Right atrium auricular region (tissue), 2 donors: ENCODE results near the gene RNF5. TPM values are rescaled to one million over a fixed set of nuclear protein-coding genes. Genes with fewer than 3 reads are reported as not detected.
"Not testable (repeated sequence)": the region's sequence is repeated elsewhere in the genome, so short reads cannot be mapped to it uniquely, and the experiment has no call there.

Source experiments
- DNase-seq: peaks from one replicate; pipeline ENCODE4 v3.0.0-alpha.2; 2019; ENCODE audit warnings: low spot score
- H3K27ac ChIP-seq, 2 donors: fragments of 200-600 bp; sonication (generic); 1 replicate in 1 of 2; 2 replicates in 1 of 2; pipeline ENCODE4 v1.5.1; 2016 to 2019
- H3K27me3 ChIP-seq, 2 donors: fragments of 200-600 bp; sonication (generic); one replicate each; pipeline versions ENCODE4 v1.5.1 to v1.6.0; 2017 to 2019
- H3K36me3 ChIP-seq: fragments of 200-600 bp; sonication (generic); one replicate; pipeline ENCODE4 v1.5.1; 2016
- H3K4me1 ChIP-seq, 2 donors: fragments of 200-600 bp; sonication (generic); one replicate each; pipeline versions ENCODE4 v1.5.1 to v1.6.0; 2017 to 2019
- H3K4me3 ChIP-seq, 2 donors: fragments of 200-600 bp; sonication (generic); 1 replicate in 1 of 2; 2 replicates in 1 of 2; pipeline ENCODE4 v1.5.1; 2017 to 2019; ENCODE audit warnings: mild to moderate bottlenecking in 1 of 2, moderate library complexity in 1 of 2
- H3K9me3 ChIP-seq, 2 donors: fragments of 200-600 bp; sonication (generic); one replicate each; pipeline ENCODE4 v1.5.1; 2019
- total RNA-seq, 2 donors: library from RNA; depleted of rRNA; stranded (reverse); fragments of >200 nt; gene quantifications; one replicate each; pipeline ENCODE4 v1.1.0, GENCODE V29; 2016
- TF ChIP-seq, protein P1 (sequence below), 2 donors: fragments of 200-600 bp; sonication (generic); IDR thresholded peaks; one replicate each; pipeline ENCODE4 v1.5.1; 2019; ENCODE audit warnings: antibody characterized with exemption in 2 of 2

RNF5 gene
- total RNA-seq, 2 donors from 2014 or later: 104 to 106 TPM

DNA sequence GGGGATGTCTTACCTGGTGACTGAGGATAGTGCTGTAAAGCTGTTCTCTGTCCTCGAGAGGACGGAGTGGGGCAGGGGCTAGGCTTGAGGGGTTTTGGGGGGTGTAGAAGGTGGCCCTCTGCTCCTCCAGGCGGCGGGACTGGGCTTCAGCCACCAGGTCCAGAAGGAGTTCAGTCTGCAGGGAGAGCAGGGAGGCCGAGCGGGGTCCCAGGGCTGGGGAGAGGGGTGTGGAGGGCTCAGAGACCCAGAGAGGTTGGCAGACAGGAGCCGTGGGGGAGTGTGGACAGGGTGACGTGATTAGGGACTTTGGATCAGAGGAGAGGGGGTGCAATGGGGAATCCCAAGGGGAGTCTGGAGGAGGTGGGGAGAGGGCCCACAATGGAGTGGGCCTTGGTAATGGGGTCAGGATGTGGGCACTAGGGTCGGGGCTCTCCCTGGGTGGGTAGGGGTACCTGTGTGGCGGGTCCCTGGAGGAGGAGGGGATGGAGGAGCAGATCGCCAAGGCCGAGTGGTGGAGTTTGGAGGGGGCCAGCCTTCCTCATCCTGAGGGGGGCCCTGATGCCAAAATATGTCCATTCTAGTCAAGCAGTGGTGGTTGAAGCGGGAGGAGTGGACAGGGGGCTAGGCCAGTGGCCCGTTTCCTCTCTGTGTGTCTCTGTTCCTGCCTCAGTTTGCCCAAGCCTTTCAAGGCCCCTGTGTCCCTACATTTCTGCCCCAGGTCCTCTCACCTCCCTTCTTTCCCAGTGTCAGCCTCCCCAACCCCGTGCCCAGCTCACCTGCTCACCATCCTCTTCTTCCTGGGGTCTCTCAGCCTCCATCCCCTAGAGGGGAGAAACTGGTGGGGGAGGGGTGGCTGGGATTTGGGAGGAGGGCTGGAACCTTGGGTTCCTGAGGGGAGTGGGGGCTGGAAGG, 13.7 kb downstream of the RNF5 start:
- no peaks in the 10 kb centered on the region for H3K27me3 ChIP-seq
- no peaks in the 10 kb centered on the region for H3K9me3 ChIP-seq
- peaks cover 4 to 77% of the 10 kb centered on the region in 2 donors for H3K4me1 ChIP-seq
- H3K36me3 ChIP-seq: peaks cover 10% of the 10 kb centered on the region
- TF ChIP-seq, protein P1, sequence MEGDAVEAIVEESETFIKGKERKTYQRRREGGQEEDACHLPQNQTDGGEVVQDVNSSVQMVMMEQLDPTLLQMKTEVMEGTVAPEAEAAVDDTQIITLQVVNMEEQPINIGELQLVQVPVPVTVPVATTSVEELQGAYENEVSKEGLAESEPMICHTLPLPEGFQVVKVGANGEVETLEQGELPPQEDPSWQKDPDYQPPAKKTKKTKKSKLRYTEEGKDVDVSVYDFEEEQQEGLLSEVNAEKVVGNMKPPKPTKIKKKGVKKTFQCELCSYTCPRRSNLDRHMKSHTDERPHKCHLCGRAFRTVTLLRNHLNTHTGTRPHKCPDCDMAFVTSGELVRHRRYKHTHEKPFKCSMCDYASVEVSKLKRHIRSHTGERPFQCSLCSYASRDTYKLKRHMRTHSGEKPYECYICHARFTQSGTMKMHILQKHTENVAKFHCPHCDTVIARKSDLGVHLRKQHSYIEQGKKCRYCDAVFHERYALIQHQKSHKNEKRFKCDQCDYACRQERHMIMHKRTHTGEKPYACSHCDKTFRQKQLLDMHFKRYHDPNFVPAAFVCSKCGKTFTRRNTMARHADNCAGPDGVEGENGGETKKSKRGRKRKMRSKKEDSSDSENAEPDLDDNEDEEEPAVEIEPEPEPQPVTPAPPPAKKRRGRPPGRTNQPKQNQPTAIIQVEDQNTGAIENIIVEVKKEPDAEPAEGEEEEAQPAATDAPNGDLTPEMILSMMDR (IDR thresholded peaks at IDR 0.05): no peak
- peak overlapping the region; percentile 92 to 99 for H3K27ac ChIP-seq
- DNase-seq: no peak
- H3K4me3 ChIP-seq: peak overlapping the region; percentile 12 to 40

DNA sequence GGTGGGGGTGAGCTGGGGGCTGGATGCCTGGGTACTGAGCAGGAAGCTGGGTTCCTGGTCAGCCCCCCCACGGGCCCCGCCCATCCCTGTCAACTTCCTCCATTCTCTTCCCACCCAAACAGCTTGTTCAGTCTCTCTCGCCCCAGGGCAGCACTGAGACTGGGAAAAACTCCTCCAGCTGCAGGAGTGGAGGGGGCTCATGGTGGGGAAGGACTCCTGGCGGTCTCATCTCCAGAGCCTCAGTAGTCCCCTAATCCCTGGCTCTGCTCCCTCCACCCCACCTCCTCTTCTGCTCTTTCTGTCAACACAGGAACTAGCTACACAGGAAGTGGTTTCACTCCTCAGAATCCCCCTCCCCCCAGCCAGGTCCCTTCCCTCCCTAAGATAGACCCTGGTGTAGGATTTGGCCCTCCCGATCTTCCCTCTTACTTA, 14.4 kb downstream of the RNF5 start, which contains the start of gene GPSM3:
Gene GPSM3 (minus strand): TSS at position 36 of the 432 bp plus-strand sequence. CDS start 130 bp downstream, outside the sequence.
- Histone ChIP-seq H3K4me3 (peak within 1 kb of the TSS; percentile 12 to 40), H3K36me3 (peaks cover 4% of the 10 kb centered on the region), H3K27ac (peak within 1 kb of the TSS; percentile 92 to 99), H3K4me1 (peaks cover 4 to 75% of the 10 kb centered on the region in 2 donors), H3K27me3 (no peaks in the 10 kb centered on the region), H3K9me3 (no peaks in the 10 kb centered on the region)
- TF ChIP-seq, protein P1 (IDR thresholded peaks at IDR 0.05): no peak
- DNase-seq: no peak

DNA sequence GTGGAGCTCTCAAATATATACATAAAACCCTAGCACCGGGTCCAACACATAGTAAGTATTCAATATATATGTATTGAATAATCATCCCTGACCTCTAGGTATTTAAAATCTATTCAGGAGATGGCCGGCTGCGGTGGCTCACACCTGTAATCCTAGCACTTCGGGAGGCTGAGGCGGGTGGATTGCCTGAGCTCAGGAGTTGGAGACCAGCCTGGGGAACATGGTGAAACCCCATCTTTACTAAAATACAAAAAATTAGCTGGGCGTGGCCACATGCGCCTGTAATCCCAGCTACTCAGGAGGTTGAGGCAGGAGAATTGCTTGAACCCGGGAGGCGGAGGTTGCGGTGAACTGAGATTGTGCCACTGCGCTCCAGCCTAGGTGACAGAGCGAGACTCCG, 14.9 kb downstream of the RNF5 start:
- H3K4me1 ChIP-seq: peaks cover 4 to 70% of the 10 kb centered on the region in 2 donors
- not testable (repeated sequence) for H3K27me3 ChIP-seq, H3K9me3 ChIP-seq, DNase-seq, H3K36me3 ChIP-seq
- H3K4me3 ChIP-seq: peak overlapping the region in 1 of 2 donors; percentile 40
- H3K27ac ChIP-seq: peak overlapping the region; percentile 92 to 99

DNA sequence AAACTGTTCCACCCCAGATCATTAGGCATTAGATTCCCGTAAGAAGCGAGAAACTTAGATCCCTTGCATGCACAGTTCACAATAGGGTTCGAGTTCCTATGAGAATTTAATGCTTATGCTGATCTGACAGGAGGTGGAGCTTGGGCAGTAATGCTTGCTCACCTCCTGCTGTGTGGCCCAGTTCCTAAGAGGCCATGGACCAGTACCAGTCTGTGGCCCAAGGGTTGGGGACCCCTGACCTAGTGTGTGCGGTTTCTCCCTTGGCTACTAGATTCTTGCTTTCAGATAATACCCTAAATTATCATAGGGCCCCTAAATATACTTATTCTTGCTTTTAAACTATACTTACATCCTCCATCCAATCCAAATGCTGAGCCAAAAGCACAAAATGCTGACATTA, 16.2 kb downstream of the RNF5 start:
- peaks cover 4 to 57% of the 10 kb centered on the region in 2 donors for H3K4me1 ChIP-seq
- no peak overlapping the region for H3K4me3 ChIP-seq
- no peaks in the 10 kb centered on the region for H3K36me3 ChIP-seq
- TF ChIP-seq, protein P1 (IDR thresholded peaks at IDR 0.05): no peak
- H3K27me3 ChIP-seq: no peaks in the 10 kb centered on the region
- H3K9me3 ChIP-seq: no peaks in the 10 kb centered on the region
- peak overlapping the region; percentile 98 to 100 for H3K27ac ChIP-seq
- no peak for DNase-seq

DNA sequence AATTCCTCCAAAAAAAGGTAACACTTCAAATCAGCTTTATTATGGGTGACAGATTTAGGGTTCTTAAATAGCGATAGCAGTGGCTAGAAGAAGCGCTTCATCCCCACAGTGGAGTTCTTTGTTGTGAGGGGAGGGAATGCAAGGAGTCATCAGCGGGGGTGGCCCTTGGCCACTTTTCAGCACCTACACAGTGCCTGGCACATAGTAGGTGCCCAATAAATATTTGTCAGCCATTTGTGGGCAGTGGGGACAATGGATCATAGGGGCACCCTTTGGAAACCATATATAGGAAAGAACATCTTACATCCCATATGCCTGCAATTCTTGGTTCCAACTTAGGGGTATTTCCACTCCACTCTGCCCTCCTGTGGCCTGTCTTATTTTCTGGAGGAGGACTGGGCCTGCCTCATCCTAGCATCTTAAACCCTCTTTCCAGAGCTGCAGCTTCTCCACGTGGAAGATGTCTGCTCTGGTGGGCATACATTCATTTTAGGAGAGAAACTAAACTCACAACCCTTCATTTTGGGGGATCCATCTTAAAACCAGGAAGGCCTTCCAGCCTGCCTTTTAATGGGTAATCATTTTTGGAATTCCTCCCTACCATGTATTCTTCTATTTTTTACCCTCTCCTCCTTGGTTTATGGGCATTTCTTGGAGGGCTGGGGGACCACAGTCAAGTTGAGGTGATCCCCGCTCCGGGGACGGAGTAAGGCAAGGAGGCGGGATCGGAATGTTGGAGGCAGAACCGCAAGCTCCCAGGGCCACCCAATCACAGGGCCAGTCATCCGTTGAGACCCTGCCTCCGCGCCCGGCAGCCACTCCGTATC, 16.8 kb downstream of the RNF5 start:
- TF ChIP-seq, protein P1 (IDR thresholded peaks at IDR 0.05): peak in 1 of 2 donors; percentile 58
- no peaks in the 10 kb centered on the region for H3K27me3 ChIP-seq
- no peaks in the 10 kb centered on the region for H3K36me3 ChIP-seq
- H3K27ac ChIP-seq: peak overlapping the region; percentile 98 to 100
- no peak for DNase-seq
- H3K4me1 ChIP-seq: peaks cover 4 to 55% of the 10 kb centered on the region in 2 donors
- H3K4me3 ChIP-seq: peak overlapping the region; percentile 29 to 77
- H3K9me3 ChIP-seq: no peaks in the 10 kb centered on the region

DNA sequence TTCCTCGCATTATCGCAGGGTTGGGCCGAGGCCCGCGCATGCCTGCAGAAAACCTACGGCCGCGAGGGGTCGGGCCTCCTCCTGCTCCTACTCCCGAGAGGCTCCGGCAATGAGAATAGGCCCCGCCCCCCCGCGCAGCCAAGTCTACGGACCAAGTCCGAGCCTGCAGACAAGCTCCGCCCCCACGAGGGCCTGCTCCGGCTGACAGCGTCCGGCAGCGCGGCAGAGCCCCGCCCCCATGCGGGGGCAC, 17.4 kb downstream of the RNF5 start:
- Histone ChIP-seq H3K4me1 (peaks cover 4 to 51% of the 10 kb centered on the region in 2 donors), H3K27me3 (no peaks in the 10 kb centered on the region), H3K4me3 (peak overlapping the region; percentile 64 to 77), H3K36me3 (no peaks in the 10 kb centered on the region), H3K9me3 (no peaks in the 10 kb centered on the region), H3K27ac (peak overlapping the region; percentile 99 to 100)
- TF ChIP-seq, protein P1 (IDR thresholded peaks at IDR 0.05): peak in 1 of 2 donors; percentile 43
- DNase-seq: peak; percentile 100
